ENCODE measurements around the gene RIPK3. TPM values are rescaled to one million over a fixed set of nuclear protein-coding genes. Genes with fewer than 3 reads are reported as not detected.
"Not testable (repeated sequence)": the region's sequence is repeated elsewhere in the genome, so short reads cannot be mapped to it uniquely, and the experiment has no call there.

The RIPK3 gene
- total RNA-seq, 1 donor from 2014 or later = 2.6 TPM

DNA sequence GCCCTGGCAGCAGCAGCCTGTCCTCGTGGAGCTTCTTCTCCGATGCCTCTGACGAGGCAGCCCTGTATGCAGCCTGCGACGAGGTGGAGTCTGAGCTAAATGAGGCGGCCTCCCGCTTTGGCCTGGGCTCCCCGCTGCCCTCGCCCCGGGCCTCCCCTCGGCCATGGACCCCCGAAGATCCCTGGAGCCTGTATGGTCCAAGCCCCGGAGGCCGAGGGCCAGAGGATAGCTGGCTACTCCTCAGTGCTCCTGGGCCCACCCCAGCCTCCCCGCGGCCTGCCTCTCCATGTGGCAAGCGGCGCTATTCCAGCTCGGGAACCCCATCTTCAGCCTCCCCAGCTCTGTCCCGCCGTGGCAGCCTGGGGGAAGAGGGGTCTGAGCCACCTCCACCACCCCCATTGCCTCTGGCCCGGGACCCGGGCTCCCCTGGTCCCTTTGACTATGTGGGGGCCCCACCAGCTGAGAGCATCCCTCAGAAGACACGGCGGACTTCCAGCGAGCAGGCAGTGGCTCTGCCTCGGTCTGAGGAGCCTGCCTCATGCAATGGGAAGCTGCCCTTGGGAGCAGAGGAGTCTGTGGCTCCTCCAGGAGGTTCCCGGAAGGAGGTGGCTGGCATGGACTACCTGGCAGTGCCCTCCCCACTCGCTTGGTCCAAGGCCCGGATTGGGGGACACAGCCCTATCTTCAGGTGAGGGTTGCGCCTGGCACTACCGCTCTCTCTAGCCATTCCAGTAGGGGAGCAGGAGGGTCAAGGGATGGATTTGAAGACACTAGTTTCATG is 30.3 kb upstream of the RIPK3 start:
- no peak for DNase-seq (ENCODE audit: extremely low read depth, low read depth, low spot score)

DNA sequence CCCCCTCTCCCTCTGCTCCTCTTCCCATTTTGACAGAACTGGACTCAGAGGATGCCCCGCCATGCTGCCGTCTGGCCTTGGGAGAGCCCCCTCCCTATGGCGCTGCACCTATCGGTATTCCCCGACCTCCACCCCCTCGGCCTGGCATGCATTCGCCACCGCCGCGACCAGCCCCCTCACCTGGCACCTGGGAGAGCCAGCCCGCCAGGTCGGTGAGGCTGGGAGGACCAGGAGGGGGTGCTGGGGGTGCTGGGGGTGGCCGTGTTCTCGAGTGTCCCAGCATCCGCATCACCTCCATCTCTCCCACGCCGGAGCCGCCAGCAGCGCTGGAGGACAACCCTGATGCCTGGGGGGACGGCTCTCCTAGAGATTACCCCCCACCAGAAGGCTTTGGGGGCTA is 29.7 kb upstream of the RIPK3 start:
- DNase-seq (ENCODE audit: extremely low read depth, low read depth, low spot score) = no peak

DNA sequence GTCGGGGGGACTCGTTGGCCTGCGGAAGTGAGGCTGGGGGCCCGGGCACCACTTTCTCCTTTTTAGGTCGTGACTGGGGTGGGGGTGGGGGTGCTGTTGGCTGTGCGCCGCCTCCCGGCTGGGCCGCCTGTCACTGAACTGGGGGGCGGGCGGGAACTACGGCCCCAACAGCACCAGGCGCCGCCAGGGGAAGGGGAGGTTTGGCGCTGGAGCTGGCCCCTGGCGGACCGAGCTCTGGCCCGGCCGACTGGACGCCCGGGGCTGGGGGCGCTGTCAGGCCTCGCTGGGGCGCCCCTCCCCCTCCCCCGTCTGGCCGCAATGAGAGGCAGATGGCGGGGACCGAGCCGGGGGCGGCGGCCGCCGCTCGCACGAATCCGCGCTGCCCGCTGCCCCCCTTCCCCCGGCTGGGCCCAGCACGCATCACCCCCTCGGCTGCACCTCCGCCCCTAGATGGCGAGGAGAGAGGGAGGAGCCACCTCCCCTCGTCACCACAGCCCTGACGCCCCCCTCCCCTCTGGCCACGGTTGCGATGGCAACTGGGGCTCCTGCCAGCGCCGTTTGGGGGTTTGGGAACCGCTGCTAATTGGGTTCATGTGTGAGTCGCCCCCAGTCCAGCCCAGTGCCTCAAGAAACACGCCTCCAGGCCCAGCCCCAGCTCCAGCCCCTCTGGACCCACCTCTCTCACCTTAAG is 28.9 kb upstream of the RIPK3 start:
- DNase-seq (ENCODE audit: extremely low read depth, low read depth, low spot score) = no peak

- no peak for DNase-seq (ENCODE audit: extremely low read depth, low read depth, low spot score)
Observed at GRCh38 chr14:24368212-24368561, 28.4 kb upstream of the RIPK3 start.

DNA sequence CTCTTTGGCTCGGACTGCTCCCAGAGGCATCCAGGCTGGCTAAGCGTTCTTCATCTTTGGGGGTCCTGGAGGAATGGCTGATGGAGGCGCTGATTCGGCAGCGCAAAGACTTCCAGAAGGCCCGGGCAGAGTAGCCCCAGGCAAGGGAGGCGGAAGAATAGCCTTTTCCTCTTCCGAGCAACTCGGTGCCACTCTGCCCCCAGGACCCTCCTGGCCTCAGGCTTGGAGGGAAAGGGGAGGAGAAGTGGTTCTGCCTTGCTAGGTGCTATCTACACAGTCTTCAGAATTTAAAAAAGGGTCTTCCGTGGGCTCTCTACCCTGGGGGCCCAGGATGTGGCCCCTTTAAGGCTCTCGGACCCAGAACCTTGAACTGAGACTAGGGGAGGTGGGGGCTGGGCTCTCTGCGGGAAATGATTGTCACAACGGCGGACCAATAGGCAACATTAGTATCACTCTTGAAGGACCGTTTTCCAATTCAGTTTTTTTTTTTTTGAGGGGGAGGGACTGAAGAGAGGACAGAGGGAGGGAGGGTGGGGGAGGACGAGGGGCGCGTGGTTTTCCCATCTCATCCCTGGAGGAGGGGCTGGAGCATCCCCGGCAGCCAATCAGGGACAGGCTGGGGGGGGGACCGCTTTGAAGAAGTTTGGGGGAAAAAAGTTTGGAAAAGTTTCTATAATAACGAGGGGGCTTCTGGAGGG is 27.9 kb upstream of the RIPK3 start, which contains the start of gene NFATC4:
Gene NFATC4 (plus strand): TSS at position 671 of the 698 bp plus-strand sequence. CDS start 157 bp downstream, outside the sequence.
- DNase-seq (ENCODE audit: extremely low read depth, low read depth, low spot score) = peak; percentile 61

GRCh38 chr14:24366721-24367513 is 27.1 kb upstream of the RIPK3 start:
- DNase-seq (ENCODE audit: extremely low read depth, low read depth, low spot score) = peak; percentile 44

GRCh38 chr14:24366413-24366720 is 26.6 kb upstream of the RIPK3 start:
- no peak for DNase-seq (ENCODE audit: extremely low read depth, low read depth, low spot score)

- DNase-seq (ENCODE audit: extremely low read depth, low read depth, low spot score) = peak; percentile 83
Observed at GRCh38 chr14:24365600-24366412, 26.0 kb upstream of the RIPK3 start.

- no peak for DNase-seq (ENCODE audit: extremely low read depth, low read depth, low spot score)
Observed at GRCh38 chr14:24364841-24365240, 25.1 kb upstream of the RIPK3 start.

- no peak for DNase-seq (ENCODE audit: extremely low read depth, low read depth, low spot score)
Observed at GRCh38 chr14:24363401-24363800, 23.6 kb upstream of the RIPK3 start.

GRCh38 chr14:24362241-24362960 is 22.6 kb upstream of the RIPK3 start:
- no peak for DNase-seq (ENCODE audit: extremely low read depth, low read depth, low spot score)

- DNase-seq (ENCODE audit: extremely low read depth, low read depth, low spot score) = no peak
Observed at GRCh38 chr14:24361326-24361725, 21.5 kb upstream of the RIPK3 start.

DNA sequence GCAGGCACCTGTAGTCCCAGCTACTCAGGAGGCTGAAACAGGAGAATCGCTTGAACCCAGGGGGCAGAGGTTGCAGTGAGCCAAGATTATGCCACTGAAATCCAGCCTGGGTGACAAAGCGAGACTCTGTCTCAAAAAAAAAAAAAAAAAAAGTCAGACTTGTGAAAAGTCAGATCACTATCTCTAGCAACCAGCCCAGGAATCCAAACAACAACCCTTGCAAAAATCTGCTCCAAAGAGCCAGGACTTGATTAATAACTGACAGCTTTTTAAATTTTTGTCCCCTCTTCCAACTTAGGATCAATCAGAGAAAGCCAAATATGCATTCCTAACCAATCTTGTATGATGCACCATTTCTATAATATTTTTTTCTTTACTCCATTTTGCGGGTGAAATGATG is 20.5 kb upstream of the RIPK3 start:
- no peak for DNase-seq (ENCODE audit: extremely low read depth, low read depth, low spot score)

GRCh38 chr14:24356208-24356607 is 16.4 kb upstream of the RIPK3 start:
- no peak for DNase-seq (ENCODE audit: extremely low read depth, low read depth, low spot score)

DNA sequence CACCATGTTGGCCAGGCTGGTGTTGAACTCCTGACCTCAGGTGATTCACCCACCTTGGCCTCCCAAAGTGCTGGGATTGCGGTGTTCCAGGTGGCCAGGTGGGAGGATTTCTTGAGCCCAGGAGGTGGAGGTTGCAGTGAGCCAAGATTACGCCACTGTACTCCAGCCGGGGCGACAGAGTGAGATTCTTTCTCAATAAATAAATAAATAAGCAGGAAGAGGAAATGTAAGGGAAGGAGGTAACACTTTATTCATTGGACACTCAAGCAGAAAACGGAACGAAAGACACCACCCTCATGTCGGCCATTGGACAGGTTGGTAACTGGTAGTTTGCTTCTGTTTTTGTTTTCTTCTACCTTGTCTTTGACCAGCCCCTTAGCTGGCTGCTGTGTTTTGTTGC is 15.2 kb upstream of the RIPK3 start:
- no peak for DNase-seq (ENCODE audit: extremely low read depth, low read depth, low spot score)

DNA sequence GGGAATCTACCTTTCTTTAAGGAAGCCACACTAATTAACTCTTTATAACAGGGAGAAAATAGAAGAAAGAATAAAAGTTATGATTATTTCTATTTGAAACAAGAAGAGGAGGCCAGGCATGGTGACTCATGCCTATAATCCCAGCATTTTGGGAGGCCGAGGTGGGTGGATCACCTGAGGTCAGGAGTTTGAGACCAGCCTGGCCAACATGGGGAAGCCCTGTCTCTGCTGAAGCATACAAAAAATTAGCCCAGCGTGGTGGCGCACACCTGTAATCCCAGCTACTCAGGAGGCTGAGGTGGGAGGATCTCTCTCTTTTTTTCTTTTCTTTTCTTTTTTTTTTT is 14.7 kb upstream of the RIPK3 start:
- DNase-seq (ENCODE audit: extremely low read depth, low read depth, low spot score) = not testable (repeated sequence)

DNA sequence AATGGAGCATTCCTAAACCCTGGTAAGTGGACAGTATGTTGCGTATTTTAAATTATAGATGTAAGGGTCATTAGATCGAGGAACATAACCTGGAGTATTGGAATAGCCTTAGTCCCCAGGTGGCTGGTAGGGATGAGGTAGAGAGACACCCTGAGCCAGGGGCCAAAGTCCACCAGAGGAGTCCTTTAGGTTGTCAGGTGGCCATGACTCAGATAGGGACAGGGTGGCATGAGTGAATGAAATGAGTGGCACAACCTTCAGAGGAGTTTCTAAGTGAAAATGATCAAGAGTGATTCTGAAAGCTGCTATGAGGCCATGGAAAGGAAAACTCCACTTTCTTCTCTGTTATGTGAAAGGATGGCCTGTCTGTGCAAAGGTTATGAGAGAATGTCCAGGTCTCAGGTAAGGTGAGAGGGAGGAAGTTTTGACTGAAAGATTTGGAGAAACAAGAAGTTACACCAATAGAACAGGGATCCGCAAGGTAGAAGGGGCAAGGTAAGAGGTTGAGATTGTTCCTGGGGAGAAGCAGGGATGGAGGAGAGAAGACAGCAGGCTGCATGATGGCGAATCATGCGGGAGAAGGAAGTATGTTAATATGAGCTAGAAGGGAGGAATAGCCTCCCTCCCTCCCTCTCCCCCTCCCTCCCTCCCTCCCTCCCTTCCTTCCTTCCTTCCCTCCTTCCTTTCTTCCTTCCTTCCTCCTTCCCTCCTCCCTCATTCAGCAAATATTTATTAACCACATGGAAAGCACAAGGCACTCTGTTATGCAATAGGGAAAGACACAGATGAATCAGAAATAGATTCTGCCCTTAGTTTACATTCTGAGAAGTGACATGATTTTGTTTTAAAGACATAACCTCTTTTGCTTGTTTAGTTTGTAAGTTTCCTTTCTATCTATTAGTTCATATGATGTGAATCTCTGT is 14.0 kb upstream of the RIPK3 start:
- no peak for DNase-seq (ENCODE audit: extremely low read depth, low read depth, low spot score)

- DNase-seq (ENCODE audit: extremely low read depth, low read depth, low spot score) = no peak
Observed at GRCh38 chr14:24351517-24351916, 11.7 kb upstream of the RIPK3 start.

DNA sequence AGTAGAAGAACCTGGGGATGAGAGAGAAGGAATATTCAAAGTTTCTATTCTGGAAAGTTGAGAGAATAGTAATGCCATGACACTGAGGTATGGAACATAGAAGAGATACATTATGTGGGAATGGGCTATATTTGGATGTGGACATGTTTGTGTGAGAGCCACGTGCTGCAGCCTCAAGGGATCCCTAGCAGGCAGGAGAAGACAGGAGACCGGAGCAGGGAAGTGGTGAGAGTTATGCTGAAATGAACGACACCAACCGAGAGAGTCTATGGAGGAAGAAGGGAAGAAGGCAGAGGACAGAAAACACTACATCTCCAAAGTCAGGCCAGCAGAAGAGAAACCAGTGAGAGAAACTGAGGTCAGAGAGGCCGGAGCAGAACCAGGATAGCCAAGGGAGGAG is 10.0 kb upstream of the RIPK3 start:
- DNase-seq (ENCODE audit: extremely low read depth, low read depth, low spot score) = no peak

All from glomerular endothelial cell (primary cell).